ENCODE results near the gene CIZ1.

Gene CIZ1

DNA sequence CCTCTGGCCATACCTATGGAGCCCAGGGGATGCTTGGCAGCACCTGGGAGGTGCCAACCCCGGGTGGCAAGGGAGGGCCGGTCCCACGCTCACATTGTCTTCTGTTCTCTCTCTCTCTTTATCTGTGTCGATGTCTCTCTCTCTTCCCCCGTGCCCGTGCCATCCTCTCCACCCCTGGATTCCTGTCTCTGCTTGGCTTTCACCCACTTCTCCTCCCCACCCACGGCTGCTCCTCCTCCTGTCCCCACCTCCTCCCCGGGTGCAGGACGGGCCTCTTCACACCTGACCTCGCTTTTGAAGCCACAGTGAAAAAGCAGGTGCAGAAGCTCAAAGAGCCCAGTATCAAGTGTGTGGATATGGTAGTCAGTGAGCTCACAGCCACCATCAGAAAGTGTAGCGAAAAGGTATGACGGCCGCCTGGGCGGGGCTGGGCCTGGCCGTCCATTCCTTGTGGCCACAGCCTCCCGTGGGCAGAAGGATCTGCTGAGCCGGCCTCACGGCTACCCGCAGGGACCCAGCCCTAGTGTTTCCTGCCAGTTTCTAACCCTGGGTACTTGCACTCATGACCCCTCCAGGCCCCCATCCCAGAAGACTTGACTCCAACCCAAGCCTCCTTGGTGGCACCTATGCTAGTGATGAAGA, 34.5 kb upstream of the CIZ1 start:
- TF ChIP-seq, protein P1, sequence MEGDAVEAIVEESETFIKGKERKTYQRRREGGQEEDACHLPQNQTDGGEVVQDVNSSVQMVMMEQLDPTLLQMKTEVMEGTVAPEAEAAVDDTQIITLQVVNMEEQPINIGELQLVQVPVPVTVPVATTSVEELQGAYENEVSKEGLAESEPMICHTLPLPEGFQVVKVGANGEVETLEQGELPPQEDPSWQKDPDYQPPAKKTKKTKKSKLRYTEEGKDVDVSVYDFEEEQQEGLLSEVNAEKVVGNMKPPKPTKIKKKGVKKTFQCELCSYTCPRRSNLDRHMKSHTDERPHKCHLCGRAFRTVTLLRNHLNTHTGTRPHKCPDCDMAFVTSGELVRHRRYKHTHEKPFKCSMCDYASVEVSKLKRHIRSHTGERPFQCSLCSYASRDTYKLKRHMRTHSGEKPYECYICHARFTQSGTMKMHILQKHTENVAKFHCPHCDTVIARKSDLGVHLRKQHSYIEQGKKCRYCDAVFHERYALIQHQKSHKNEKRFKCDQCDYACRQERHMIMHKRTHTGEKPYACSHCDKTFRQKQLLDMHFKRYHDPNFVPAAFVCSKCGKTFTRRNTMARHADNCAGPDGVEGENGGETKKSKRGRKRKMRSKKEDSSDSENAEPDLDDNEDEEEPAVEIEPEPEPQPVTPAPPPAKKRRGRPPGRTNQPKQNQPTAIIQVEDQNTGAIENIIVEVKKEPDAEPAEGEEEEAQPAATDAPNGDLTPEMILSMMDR (conservative IDR thresholded peaks at IDR 0.05; ENCODE audit: low read depth, low read length) = no peak
- no peak overlapping the region for H3K4me3 ChIP-seq (ENCODE audit: low read depth, low read length)
- DNase-seq (ENCODE audit: low read depth) = no peak

DNA sequence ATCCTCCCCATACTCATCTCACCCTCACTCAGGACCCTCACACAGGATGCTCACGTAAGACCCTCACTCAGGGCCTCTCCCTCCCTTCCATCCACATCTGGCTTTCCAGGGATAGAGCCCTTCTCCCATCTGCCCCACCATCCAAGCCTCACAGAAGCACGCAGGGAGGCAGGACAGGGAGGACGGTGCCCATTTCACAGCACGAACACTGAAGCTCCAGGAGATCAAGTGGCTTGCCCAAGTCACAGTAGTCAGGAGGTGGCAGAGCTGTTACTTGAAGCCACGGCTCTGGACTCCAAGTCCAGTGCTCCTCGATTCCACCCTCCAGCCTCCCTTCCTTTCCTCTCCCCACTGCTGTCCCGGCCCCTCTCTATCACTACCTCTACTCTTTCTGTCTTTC, 33.5 kb upstream of the CIZ1 start:
- TF ChIP-seq, protein P1 (conservative IDR thresholded peaks at IDR 0.05; ENCODE audit: low read depth, low read length) = no peak
- H3K4me3 ChIP-seq (ENCODE audit: low read depth, low read length) = no peak overlapping the region
- DNase-seq (ENCODE audit: low read depth) = no peak

DNA sequence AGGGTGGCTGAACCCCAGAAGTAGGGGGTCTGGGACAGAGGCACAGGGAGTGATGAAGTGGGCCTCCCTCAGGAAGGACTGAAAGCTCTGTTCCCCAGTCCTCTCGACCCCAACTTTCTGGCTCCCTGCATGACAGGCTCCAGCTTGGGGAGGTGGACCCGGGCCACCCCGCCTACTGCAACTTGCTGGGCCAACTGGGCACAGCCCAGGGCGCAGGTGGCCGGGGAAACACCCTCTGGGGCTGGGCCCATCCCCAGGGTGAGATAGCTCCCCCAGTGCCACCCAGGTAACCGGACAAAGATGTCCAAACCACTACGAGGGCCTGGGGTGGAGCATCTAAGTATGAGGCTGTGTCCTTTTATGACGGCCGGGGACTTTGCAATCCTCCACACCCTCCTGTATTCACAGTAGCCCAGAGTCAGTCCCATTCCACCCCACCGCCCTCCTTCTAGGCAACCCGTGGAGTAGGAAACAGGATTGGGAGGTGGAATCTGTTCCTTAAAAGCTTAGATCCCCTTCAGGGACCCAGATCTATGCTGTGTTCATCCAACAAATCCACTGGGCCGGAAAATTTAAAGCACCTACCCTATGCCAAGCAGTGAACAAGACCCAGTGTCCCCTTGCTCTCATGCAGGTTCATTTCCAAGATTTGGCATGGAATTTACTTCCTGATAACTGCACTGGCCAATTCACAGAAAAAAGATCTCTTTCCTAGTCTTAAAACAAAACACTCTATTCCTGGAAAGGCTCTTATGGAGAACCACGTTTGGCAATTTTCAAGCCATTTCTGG, 31.7 kb upstream of the CIZ1 start:
- DNase-seq (ENCODE audit: low read depth) = no peak
- TF ChIP-seq, protein P1 (conservative IDR thresholded peaks at IDR 0.05; ENCODE audit: low read depth, low read length) = no peak
- H3K4me3 ChIP-seq (ENCODE audit: low read depth, low read length) = no peak overlapping the region

DNA sequence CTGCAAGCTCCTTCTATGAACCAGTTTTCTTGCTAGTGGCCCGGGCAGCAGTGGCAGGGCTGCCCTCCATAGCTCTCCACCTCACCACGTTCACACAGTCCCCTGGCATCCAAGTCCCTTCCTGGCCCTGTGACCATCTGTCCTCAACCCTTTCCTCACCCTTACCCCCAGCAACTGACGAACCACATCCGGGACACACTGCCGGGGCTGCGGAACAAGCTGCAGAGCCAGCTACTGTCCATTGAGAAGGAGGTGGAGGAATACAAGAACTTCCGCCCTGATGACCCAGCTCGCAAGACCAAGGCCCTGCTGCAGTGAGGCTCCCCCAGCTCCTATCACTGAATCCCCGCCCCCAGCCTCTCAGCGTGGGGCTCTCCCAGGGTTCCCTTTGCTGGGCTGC, 30.7 kb upstream of the CIZ1 start:
- TF ChIP-seq, protein P1 (conservative IDR thresholded peaks at IDR 0.05; ENCODE audit: low read depth, low read length) = no peak
- no peak for DNase-seq (ENCODE audit: low read depth)
- no peak overlapping the region for H3K4me3 ChIP-seq (ENCODE audit: low read depth, low read length)

DNA sequence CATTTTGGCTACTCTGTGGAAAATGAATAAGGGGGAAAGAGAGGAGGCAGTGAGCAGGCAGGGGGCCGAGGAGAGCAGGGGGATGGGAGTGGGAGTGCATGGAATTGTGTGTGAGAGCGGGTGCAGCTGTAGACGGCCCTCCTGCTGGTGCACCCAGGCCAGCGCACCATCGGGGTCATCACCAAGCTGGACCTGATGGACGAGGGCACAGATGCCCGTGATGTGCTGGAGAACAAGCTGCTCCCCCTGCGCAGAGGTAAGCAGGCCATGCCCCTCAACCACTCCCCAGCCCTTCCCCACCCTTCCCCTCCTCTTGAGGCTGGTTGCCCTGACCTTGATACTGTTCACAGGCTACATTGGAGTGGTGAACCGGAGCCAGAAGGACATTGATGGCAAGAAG, 28.5 kb upstream of the CIZ1 start:
- no peak overlapping the region for H3K4me3 ChIP-seq (ENCODE audit: low read depth, low read length)
- no peak for DNase-seq (ENCODE audit: low read depth)
- TF ChIP-seq, protein P1 (conservative IDR thresholded peaks at IDR 0.05; ENCODE audit: low read depth, low read length) = no peak

DNA sequence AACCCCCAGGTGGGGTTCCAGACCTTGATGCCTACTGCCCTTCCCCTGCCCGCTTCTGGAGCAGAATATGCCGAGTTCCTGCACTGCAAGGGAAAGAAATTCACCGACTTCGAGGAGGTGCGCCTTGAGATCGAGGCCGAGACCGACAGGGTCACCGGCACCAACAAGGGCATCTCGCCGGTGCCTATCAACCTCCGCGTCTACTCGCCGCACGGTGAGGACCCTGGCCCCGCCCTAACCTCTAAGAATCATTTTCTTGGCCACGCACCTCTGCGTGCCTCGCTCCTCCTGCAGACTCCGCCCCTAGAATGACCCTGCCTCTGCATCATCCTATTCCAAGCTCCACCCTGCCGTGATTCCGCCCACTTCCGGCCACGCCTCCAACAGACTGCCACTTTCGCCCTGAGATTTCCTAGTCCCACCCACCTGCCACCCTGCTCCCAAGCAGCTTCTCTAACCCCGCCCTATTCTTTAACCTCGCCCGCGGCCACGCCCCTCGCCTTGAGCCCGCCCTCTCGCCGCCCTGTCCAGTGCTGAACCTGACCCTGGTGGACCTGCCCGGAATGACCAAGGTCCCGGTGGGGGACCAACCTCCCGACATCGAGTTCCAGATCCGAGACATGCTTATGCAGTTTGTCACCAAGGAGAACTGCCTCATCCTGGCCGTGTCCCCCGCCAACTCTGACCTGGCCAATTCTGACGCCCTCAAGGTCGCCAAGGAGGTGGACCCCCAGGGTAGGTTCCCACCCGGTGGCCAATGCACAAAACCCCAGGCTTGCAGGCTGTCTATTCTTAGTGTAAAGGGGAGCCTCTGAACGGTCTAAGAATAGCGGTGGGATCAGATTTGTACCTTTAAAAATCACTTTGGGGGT, 27.4 kb upstream of the CIZ1 start:
- DNase-seq (ENCODE audit: low read depth) = peak; percentile 83
- TF ChIP-seq, protein P1 (conservative IDR thresholded peaks at IDR 0.05; ENCODE audit: low read depth, low read length) = no peak
- peak overlapping the region; percentile 41 for H3K4me3 ChIP-seq (ENCODE audit: low read depth, low read length)
